CD14-positive monocyte (primary cell): ENCODE data around the gene LACTB. TPM values are rescaled to one million over a fixed set of nuclear protein-coding genes. Genes with fewer than 3 reads are reported as not detected.

Experiments used
- DNase-seq, 3 donors: peaks; one replicate each; pipeline ENCODE4 v3.0.0-alpha.2; 2011 to 2022
- H2AFZ ChIP-seq: 2 replicates; pipeline ENCODE4 v1.6.0; 2012; ENCODE audit warnings: mild to moderate bottlenecking, low read depth, low read length, inconsistent platforms; ENCODE audit not compliant: insufficient read depth, poor library complexity, severe bottlenecking
- H3K27ac ChIP-seq, 2 donors: 1 replicate in 1 of 2; 2 replicates in 1 of 2; pipeline ENCODE4 v1.5.1; 2012 to 2013; ENCODE audit warnings: low read length in 2 of 2, control low read depth in 1 of 2, inconsistent platforms in 1 of 2, low read depth in 1 of 2, mild to moderate bottlenecking in 1 of 2
- H3K27me3 ChIP-seq, 2 donors: one replicate each; pipeline versions ENCODE4 v1.6.0 to v1.6.1; 2011 to 2013; ENCODE audit warnings: low read length in 2 of 2; ENCODE audit not compliant: control insufficient read depth in 2 of 2, insufficient read depth in 2 of 2
- H3K36me3 ChIP-seq, 2 donors: replicated peaks in 1 of 2; 1 replicate in 1 of 2; 2 replicates in 1 of 2; pipeline versions ENCODE4 v1.5.1 to v1.6.1; 2012 to 2013; ENCODE audit warnings: low read length in 2 of 2, control low read depth in 1 of 2, inconsistent platforms in 1 of 2, mild to moderate bottlenecking in 1 of 2; ENCODE audit not compliant: insufficient read depth in 2 of 2, control insufficient read depth in 1 of 2
- H3K4me1 ChIP-seq, 2 donors: 1 replicate in 1 of 2; 2 replicates in 1 of 2; pipeline versions ENCODE4 v1.5.1 to v1.6.1; 2012 to 2013; ENCODE audit warnings: low read length in 2 of 2, control low read depth in 1 of 2, inconsistent platforms in 1 of 2, mild to moderate bottlenecking in 1 of 2, moderate library complexity in 1 of 2; ENCODE audit not compliant: insufficient read depth in 2 of 2, control insufficient read depth in 1 of 2
- H3K4me2 ChIP-seq: replicated peaks from 2 replicates; pipeline ENCODE3; 2012; ENCODE audit warnings: low read length, moderate library complexity, mild to moderate bottlenecking; ENCODE audit not compliant: poor library complexity, severe bottlenecking; ENCODE audit errors: extremely low read depth
- H3K4me3 ChIP-seq, 3 experiments: fragments of 200-600 bp in 1 of 3; sonication (generic) in 1 of 3; replicated peaks in 1 of 3; 1 replicate in 2 of 3; 2 replicates in 1 of 3; pipeline ENCODE4 v1.5.1; 2011 to 2013; ENCODE audit warnings: low read length in 3 of 3, mild to moderate bottlenecking in 3 of 3, control low read depth in 2 of 3, low read depth in 2 of 3, inconsistent platforms in 1 of 3, moderate library complexity in 1 of 3
- H3K79me2 ChIP-seq: 2 replicates; pipeline ENCODE4 v1.6.0; 2012; ENCODE audit warnings: mild to moderate bottlenecking, control low read depth, inconsistent platforms, low read length, moderate library complexity; ENCODE audit not compliant: insufficient read depth
- H3K9ac ChIP-seq: 2 replicates; pipeline ENCODE4 v1.6.0; 2017; ENCODE audit warnings: low read length, mild to moderate bottlenecking; ENCODE audit not compliant: insufficient read depth, poor library complexity, severe bottlenecking
- H3K9me3 ChIP-seq, 2 donors: replicated peaks in 1 of 2; 1 replicate in 1 of 2; 2 replicates in 1 of 2; pipeline versions ENCODE4 v1.5.1 to v1.6.1; 2012 to 2013; ENCODE audit warnings: low read length in 2 of 2, control low read depth in 1 of 2; ENCODE audit not compliant: control insufficient read depth in 1 of 2, insufficient read depth in 1 of 2
- H4K20me1 ChIP-seq: 2 replicates; pipeline ENCODE4 v1.6.0; 2012; ENCODE audit warnings: mild to moderate bottlenecking, low read length, control low read depth, moderate library complexity; ENCODE audit not compliant: insufficient read depth
- H3K27ac Mint-ChIP-seq, 7 donors: one replicate each; pipeline ENCODE4 v1.8.0; 2020; ENCODE audit warnings: mild to moderate bottlenecking in 7 of 7, mixed read lengths in 7 of 7, moderate library complexity in 6 of 7, inconsistent platforms in 2 of 7
- H3K27me3 Mint-ChIP-seq, 3 donors: one replicate each; pipeline ENCODE4 v1.8.0; 2021 to 2022; ENCODE audit warnings: low read depth in 3 of 3, mild to moderate bottlenecking in 3 of 3, mixed read lengths in 3 of 3, moderate library complexity in 3 of 3, inconsistent platforms in 1 of 3
- H3K36me3 Mint-ChIP-seq, 2 donors: one replicate each; pipeline ENCODE4 v1.8.0; 2020; ENCODE audit warnings: mixed read lengths in 2 of 2, inconsistent platforms in 1 of 2, mild to moderate bottlenecking in 1 of 2
- H3K4me1 Mint-ChIP-seq: one replicate; pipeline ENCODE4 v1.8.0; 2020; ENCODE audit warnings: mild to moderate bottlenecking, mixed read lengths
- H3K4me3 Mint-ChIP-seq, 2 donors: one replicate each; pipeline ENCODE4 v1.8.0; 2020; ENCODE audit warnings: mild to moderate bottlenecking in 2 of 2, mixed read lengths in 2 of 2, moderate library complexity in 1 of 2
- H3K9me3 Mint-ChIP-seq, 7 donors: one replicate each; pipeline ENCODE4 v1.8.0; 2020 to 2022; ENCODE audit warnings: mixed read lengths in 7 of 7, mild to moderate bottlenecking in 6 of 7, moderate library complexity in 6 of 7, inconsistent platforms in 2 of 7
- CTCF ChIP-seq: fragments of 200-600 bp; IDR thresholded peaks from one replicate; pipeline ENCODE4 v1.8.0; 2022; ENCODE audit warnings: antibody characterized with exemption, mild to moderate bottlenecking
- WGBS: methylation state at CpG from one replicate; pipeline ENCODE4 v1.1.5; 2013; ENCODE audit warnings: missing lambda C conversion rate; ENCODE audit not compliant: insufficient coverage; 5-methylcytosine and 5-hydroxymethylcytosine counted together
- intact Hi-C, 2 donors: fragments of 100-400 bp; cut with micrococcal nuclease; formaldehyde crosslinking; loops; one replicate each; pipeline versions ENCODE4 v1.15.0 to v1.15.1; 2023
- polyA plus RNA-seq, 3 donors: library from polyadenylated mRNA; depleted of rRNA in 1 of 3; unstranded in 2 of 3; stranded (reverse) in 1 of 3; fragments of 300-500 nt in 2 of 3; fragments of >200 nt in 1 of 3; fragmentation: Illumina TruSeq in 2 of 3; gene quantifications; 1 replicate in 2 of 3; 2 replicates in 1 of 3; pipeline ENCODE4 v1.2.3, GENCODE V29; 2012 to 2021

The LACTB gene
- polyA plus RNA-seq, 3 donors, result 18.5 to 59.3 (median 40.4) TPM

- no peak for DNase-seq
- Histone ChIP-seq H3K4me1 (no peaks in the 10 kb centered on the region), H3K4me2 (no peak overlapping the region), H3K27ac (no peak overlapping the region), H3K4me3 (no peak overlapping the region), H4K20me1 (peaks cover 17% of the 10 kb centered on the region), H2AFZ (no peak overlapping the region), H3K27me3 (no peaks in the 10 kb centered on the region), H3K9me3 (no peaks in the 10 kb centered on the region), H3K36me3 (peaks cover 14 to 79% of the 10 kb centered on the region in 2 donors), H3K79me2 (no peaks in the 10 kb centered on the region), H3K9ac (no peak overlapping the region)
- peaks cover 40 to 77% of the 10 kb centered on the region in 2 donors for H3K36me3 Mint-ChIP-seq
- intact Hi-C loops, result no loop called here
- H3K9me3 Mint-ChIP-seq, result peaks cover 0 to 9% (median 0%) of the 10 kb centered on the region in 7 donors
- H3K4me1 Mint-ChIP-seq, result peaks cover 4% of the 10 kb centered on the region
- peaks cover 0 to 1% (median 0%) of the 10 kb centered on the region in 3 donors for H3K27me3 Mint-ChIP-seq
- H3K4me3 Mint-ChIP-seq, result no peak overlapping the region
- H3K27ac Mint-ChIP-seq, result peak overlapping the region in 1 of 7 donors; percentile 57
- WGBS, result 48% methylated on average over 3 of the region's 3 CpGs
- no peak for TF ChIP-seq CTCF
Observed at GRCh38 chr15:63146684-63147083, 25.0 kb downstream of the LACTB start.

- Histone ChIP-seq H3K4me2 (no peak overlapping the region), H3K4me3 (no peak overlapping the region), H3K9me3 (no peaks in the 10 kb centered on the region), H4K20me1 (no peaks in the 10 kb centered on the region), H3K27ac (no peak overlapping the region), H3K4me1 (peaks cover 8 to 12% of the 10 kb centered on the region in 2 donors), H3K27me3 (no peaks in the 10 kb centered on the region), H3K9ac (no peak overlapping the region), H2AFZ (no peak overlapping the region), H3K79me2 (peaks cover 15% of the 10 kb centered on the region), H3K36me3 (peaks cover 17 to 57% of the 10 kb centered on the region in 2 donors)
- peaks cover 18% of the 10 kb centered on the region for H3K4me1 Mint-ChIP-seq
- no peaks in the 10 kb centered on the region for H3K27me3 Mint-ChIP-seq
- intact Hi-C loops, result no loop called here
- peaks cover 33 to 55% of the 10 kb centered on the region in 2 donors for H3K36me3 Mint-ChIP-seq
- H3K9me3 Mint-ChIP-seq, result peaks cover 0 to 5% (median 0%) of the 10 kb centered on the region in 7 donors
- WGBS, result no CpG with 5 or more reads among the region's 1 CpG
- no peak for TF ChIP-seq CTCF
- H3K27ac Mint-ChIP-seq, result no peak overlapping the region
- no peak overlapping the region for H3K4me3 Mint-ChIP-seq
- no peak for DNase-seq
Observed at GRCh38 chr15:63151665-63152064, 30.0 kb downstream of the LACTB start.
